K562 (cell line): ENCODE measurements around the gene ZCWPW1. TPM values are rescaled to one million over a fixed set of nuclear protein-coding genes. Genes with fewer than 3 reads are reported as not detected.

ENCODE experiments used
- BRD9 ChIP-seq: fragments of 450-650 bp; IDR thresholded peaks from 2 replicates; pipeline ENCODE4 v1.6.1; 2018; ENCODE audit warnings: low read depth; ENCODE audit not compliant: partially characterized antibody
- EP400 ChIP-seq: fragments of 450-650 bp; IDR thresholded peaks from 2 replicates; pipeline ENCODE4 v1.6.1; 2017; ENCODE audit warnings: antibody characterized with exemption, mild to moderate bottlenecking, moderate library complexity
- ESRRA ChIP-seq: fragments of 450-650 bp; IDR thresholded peaks from 2 replicates; pipeline ENCODE4 v1.6.1; 2014; ENCODE audit warnings: low read depth, mild to moderate bottlenecking, moderate library complexity, borderline replicate concordance
- HNRNPL ChIP-seq: fragments of 200-400 bp; formaldehyde crosslinking; IDR thresholded peaks from 2 replicates; pipeline ENCODE4 v1.6.1; 2017; ENCODE audit warnings: low read depth, mild to moderate bottlenecking, low read length
- NCOA6 ChIP-seq: fragments of 450-650 bp; IDR thresholded peaks from 2 replicates; pipeline ENCODE4 v1.6.1; 2017; ENCODE audit warnings: mild to moderate bottlenecking
- NONO ChIP-seq, 2 experiments: fragments of 200-400 bp in 1 of 2; fragments of 450-650 bp in 1 of 2; formaldehyde crosslinking in 1 of 2; IDR thresholded peaks; 2 replicates each; pipeline ENCODE4 v1.6.1; 2017; ENCODE audit warnings: low read depth in 2 of 2, mild to moderate bottlenecking in 2 of 2, moderate library complexity in 2 of 2, low read length in 1 of 2
- RBM25 ChIP-seq: fragments of 200-400 bp; formaldehyde crosslinking; IDR thresholded peaks from 2 replicates; pipeline ENCODE4 v1.6.1; 2018; ENCODE audit warnings: low read length, low read depth, moderate library complexity; ENCODE audit not compliant: severe bottlenecking
- SMAD4 ChIP-seq: fragments of 250-450 bp; sonication (Bioruptor Pico); conservative IDR thresholded peaks from 2 replicates; pipeline ENCODE4 v1.8.0; 2021; ENCODE audit warnings: inconsistent platforms, mild to moderate bottlenecking, moderate library complexity
- SRSF7 ChIP-seq: fragments of 200-400 bp; formaldehyde crosslinking; optimal IDR thresholded peaks from 2 replicates; pipeline ENCODE3; 2017; ENCODE audit warnings: mild to moderate bottlenecking, low read depth, low read length
- THRAP3 ChIP-seq: fragments of 450-650 bp; IDR thresholded peaks from 2 replicates; pipeline ENCODE4 v1.6.1; 2016; ENCODE audit warnings: mild to moderate bottlenecking, inconsistent platforms, borderline replicate concordance
- WHSC1 ChIP-seq: IDR thresholded peaks from one replicate; pipeline ENCODE4 v1.6.1; 2012; ENCODE audit warnings: low read length, control low read depth, inconsistent platforms
- ZNF232 ChIP-seq: sonication (generic); formaldehyde crosslinking; IDR thresholded peaks from 2 replicates; pipeline ENCODE4 v1.8.0; 2022; ENCODE audit warnings: mild to moderate bottlenecking, missing genetic modification reagents
- ZNF282 ChIP-seq: sonication (generic); formaldehyde crosslinking; IDR thresholded peaks from 2 replicates; pipeline ENCODE4 v1.8.1; 2023; ENCODE audit warnings: missing genetic modification reagents
- polyA plus RNA-seq, 8 experiments: library from polyadenylated mRNA; depleted of rRNA in 4 of 8; stranded (reverse) in 5 of 8; unstranded in 3 of 8; fragments of >200 nt; fragmentation: Nextera tagmentation in 2 of 8; fragmentation: Illumina TruSeq in 1 of 8; extraction: Ambion mirVana in 2 of 8; extraction: Trizol in 1 of 8; gene quantifications; 2 replicates each; pipeline versions ENCODE4 v1.2.1 to v1.2.3, GENCODE V29; 2011 to 2014; ENCODE audit warnings: inconsistent platforms in 1 of 8, missing spikeins in 1 of 8
- total RNA-seq, 7 experiments: library from RNA; depleted of rRNA in 6 of 7; stranded (reverse); fragments of >200 nt in 6 of 7; fragmentation: Illumina TruSeq in 2 of 7; extraction: Trizol in 2 of 7; gene quantifications; 2 replicates each; pipeline versions ENCODE4 v1.2.1 to v1.2.3, GENCODE V29; 2011 to 2021; ENCODE audit warnings: low replicate concordance in 1 of 7
- TF ChIP-seq, protein P1 (sequence below): fragments of 250-450 bp; sonication (Bioruptor Pico); IDR thresholded peaks from 2 replicates; pipeline ENCODE4 v1.5.0; 2021; ENCODE audit warnings: mild to moderate bottlenecking, moderate library complexity
- TF ChIP-seq, protein P2 (sequence below): fragments of 450-650 bp; IDR thresholded peaks from 2 replicates; pipeline ENCODE4 v1.7.1; 2018; ENCODE audit warnings: mild to moderate bottlenecking, low read depth; ENCODE audit not compliant: partially characterized antibody
- TF ChIP-seq, protein P3 (sequence below), 2 experiments: fragments of 450-650 bp in 1 of 2; sonication (generic) in 1 of 2; formaldehyde crosslinking; conservative IDR thresholded peaks; 2 replicates each; pipeline versions ENCODE4 v1.4.0 to v1.8.1; 2020 to 2022; ENCODE audit warnings: mild to moderate bottlenecking in 1 of 2, missing genetic modification reagents in 1 of 2
- TF ChIP-seq, protein P4 (sequence below), 2 experiments: IDR thresholded peaks in 1 of 2; conservative IDR thresholded peaks in 1 of 2; 2 replicates each; pipeline ENCODE4 v1.6.1; 2016; ENCODE audit warnings: low read depth in 2 of 2, mild to moderate bottlenecking in 1 of 2, missing compliant biosample characterization in 1 of 2, missing genetic modification characterization in 1 of 2, moderate library complexity in 1 of 2

ZCWPW1 gene
- total and polyA plus RNA-seq, 9 of the 15 experiments (the other 6 are each of a cell fraction or from before 2014, with no cell fraction given): 0.18 to 1.7 (median 1.2) TPM

DNA sequence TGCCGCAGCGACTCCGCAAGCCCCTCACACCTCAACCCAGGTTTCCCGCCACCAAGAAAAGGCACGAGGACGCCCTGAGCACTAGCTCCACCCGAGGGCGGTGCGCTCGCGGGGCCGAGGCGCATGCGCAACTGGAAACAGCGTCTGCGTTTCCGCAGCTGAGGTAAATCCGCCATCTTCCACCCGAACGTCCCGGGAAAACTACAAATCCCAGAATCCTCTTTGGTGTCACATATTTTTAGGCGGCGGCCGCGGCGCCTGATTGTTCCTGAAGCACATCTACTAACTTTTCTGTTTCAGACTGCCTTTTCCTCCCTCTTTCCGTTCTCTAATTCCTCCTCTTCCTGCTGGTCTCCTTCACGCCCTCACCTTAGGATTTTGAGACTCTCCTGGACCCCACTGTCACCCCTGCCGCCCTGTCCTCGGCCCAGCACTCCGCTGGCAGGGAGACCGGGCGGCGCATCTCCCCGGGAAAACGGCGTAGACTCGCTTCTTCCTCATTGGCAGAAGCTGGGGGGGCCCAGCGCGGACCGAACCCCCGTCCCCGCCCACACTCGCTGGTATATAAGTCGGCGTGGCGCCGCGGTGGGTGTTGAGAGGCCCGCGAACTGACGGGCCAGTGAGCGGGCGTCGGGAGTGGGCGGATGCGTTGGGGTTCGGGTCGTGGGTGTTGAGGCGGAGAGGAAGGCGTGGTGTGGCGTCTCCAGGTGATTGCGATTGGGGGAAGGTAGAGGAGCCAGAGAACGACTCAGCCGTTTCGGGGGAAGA lies at the start of gene ZCWPW1 (continued):
- TF ChIP-seq, protein P1, sequence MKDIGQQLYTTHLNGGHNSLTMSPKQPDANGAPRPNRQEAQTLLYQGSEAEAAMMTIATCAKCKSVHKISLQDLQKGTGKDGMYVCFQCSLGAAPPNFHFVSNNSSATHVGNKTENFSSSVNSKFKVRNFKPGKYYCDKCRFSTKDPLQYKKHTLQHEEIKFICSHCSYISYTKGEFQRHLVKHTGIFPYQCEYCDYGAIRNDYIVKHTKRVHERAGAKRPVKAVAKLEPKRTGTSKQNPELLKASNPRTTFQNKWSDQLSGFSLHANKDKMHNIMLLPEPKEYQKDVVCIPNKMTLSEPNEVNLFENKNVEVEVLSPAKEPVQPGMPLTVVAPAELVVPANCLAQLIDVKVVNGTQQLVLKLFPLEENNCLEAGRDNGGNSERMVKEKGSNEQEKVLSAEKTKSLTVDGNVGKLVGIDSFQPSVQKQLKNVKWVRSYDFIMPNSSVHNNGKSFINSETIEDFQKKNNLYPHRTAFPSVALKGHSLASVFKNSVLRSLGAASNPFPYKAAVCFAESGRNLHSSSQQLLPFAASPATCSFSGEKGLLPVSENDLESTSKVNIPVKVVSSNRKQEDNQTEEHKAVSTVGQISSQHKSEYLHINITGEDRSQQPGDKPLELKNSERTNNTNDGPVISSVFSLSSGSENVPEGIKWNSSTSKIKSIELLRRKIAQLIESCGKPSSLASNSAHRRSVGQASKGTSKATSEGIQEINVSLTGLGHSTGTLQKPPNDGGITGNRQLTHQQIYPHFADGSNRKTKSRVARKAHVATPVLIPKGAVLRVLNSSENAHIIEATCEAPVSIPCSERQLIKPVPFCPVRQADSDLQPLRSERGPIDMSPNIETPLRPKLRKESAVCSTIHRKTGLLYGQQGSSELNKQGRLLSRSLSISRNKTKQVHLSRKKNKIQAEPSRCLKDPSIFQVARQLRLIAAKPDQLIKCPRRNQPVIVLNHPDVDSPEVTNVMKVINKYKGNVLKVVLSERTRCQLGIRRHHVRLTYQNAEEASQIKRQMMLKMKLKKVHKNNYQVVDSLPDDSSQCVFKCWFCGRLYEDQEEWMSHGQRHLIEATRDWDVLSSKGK (CRISPR knock-in tag): no peak
- TF ChIP-seq EP400 (peak; percentile 80), THRAP3 (peak; percentile 96; the same call in 1 of the 2 replicates), HNRNPL (peak; percentile 95), RBM25 (no peak), ESRRA (peak; percentile 49; the same call in 1 of the 2 replicates), ZNF232 (CRISPR knock-in tag) (peak; percentile 98), NONO (IDR thresholded peaks at IDR 0.05; ENCODE audit: low read depth in 2 of 2, low read length in 1 of 2) (peak; percentile 78 to 98), NCOA6 (no peak), WHSC1 (no peak), ZNF282 (peak; percentile 87; the same call in 1 of the 2 replicates), SRSF7 (no peak), BRD9 (peak; percentile 96), SMAD4 (CRISPR knock-in tag) (peak; percentile 51)
- TF ChIP-seq, protein P2, sequence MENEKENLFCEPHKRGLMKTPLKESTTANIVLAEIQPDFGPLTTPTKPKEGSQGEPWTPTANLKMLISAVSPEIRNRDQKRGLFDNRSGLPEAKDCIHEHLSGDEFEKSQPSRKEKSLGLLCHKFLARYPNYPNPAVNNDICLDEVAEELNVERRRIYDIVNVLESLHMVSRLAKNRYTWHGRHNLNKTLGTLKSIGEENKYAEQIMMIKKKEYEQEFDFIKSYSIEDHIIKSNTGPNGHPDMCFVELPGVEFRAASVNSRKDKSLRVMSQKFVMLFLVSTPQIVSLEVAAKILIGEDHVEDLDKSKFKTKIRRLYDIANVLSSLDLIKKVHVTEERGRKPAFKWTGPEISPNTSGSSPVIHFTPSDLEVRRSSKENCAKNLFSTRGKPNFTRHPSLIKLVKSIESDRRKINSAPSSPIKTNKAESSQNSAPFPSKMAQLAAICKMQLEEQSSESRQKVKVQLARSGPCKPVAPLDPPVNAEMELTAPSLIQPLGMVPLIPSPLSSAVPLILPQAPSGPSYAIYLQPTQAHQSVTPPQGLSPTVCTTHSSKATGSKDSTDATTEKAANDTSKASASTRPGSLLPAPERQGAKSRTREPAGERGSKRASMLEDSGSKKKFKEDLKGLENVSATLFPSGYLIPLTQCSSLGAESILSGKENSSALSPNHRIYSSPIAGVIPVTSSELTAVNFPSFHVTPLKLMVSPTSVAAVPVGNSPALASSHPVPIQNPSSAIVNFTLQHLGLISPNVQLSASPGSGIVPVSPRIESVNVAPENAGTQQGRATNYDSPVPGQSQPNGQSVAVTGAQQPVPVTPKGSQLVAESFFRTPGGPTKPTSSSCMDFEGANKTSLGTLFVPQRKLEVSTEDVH: peak; percentile 97
- TF ChIP-seq, protein P3, sequence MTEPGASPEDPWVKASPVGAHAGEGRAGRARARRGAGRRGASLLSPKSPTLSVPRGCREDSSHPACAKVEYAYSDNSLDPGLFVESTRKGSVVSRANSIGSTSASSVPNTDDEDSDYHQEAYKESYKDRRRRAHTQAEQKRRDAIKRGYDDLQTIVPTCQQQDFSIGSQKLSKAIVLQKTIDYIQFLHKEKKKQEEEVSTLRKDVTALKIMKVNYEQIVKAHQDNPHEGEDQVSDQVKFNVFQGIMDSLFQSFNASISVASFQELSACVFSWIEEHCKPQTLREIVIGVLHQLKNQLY (CRISPR knock-in tag; conservative IDR thresholded peaks at IDR 0.05): peak; percentile 64 to 98; a peak in 3 of 4 replicates
- TF ChIP-seq, protein P4, sequence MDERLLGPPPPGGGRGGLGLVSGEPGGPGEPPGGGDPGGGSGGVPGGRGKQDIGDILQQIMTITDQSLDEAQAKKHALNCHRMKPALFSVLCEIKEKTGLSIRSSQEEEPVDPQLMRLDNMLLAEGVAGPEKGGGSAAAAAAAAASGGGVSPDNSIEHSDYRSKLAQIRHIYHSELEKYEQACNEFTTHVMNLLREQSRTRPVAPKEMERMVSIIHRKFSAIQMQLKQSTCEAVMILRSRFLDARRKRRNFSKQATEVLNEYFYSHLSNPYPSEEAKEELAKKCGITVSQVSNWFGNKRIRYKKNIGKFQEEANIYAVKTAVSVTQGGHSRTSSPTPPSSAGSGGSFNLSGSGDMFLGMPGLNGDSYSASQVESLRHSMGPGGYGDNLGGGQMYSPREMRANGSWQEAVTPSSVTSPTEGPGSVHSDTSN (CRISPR knock-in tag; IDR thresholded peaks at IDR 0.05; ENCODE audit: low read depth): no peak
- TF ChIP-seq, protein P4 (tag; conservative IDR thresholded peaks at IDR 0.05; ENCODE audit: low read depth): no peak; the same call in 1 of the 2 replicates
